GM19395 (cell line): ENCODE results near the gene TEAD3.
"Not testable (repeated sequence)": the region's sequence is repeated elsewhere in the genome, so short reads cannot be mapped to it uniquely, and the experiment has no call there.

Experiments
- ATAC-seq: cut with Tn5 transposase; IDR thresholded peaks from one replicate; pipeline ENCODE4 v1.9.1; 2021; ENCODE audit warnings: mild to moderate bottlenecking, moderate library complexity; ENCODE audit not compliant: unreplicated experiment

TEAD3 gene

DNA sequence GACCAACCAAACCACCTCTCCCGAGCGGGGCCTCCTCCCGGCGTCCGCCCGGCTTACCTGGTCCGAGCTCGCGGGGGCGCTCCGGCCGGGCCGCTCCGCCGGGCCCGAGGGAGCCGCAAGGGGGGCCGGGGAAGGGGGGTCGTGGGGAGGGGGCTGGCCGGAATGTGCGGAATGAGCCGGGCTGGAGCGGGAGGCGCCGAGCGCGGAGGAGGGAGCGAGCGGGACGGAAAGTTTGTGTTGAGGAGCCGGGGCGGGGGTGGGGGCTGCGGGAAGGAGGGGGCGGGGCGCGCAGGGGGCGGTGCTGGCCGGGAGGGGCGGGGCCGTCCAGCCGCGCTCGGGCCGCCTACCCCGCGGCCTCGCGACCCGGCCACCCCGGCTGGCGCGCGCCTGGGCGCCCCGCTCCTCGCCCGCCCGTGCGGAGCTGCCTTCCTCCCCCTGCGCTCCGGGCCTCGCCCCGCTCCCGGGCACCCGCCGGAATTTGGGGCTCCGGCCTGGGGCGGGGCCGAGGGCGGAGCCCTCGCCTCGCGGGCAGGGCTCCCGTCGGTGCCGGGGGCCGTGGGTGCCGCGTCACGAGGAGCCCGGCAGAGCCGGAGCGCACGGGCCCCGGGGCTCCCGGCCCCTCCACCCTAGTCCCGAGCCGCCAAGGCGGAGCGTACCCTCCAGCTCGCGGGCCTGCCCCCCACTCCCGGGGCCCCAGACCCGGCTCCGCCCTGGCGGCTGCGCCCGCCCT is at the start of gene TEAD3:
TEAD3 (minus strand) TSS at position 239 of the 730 bp plus-strand sequence.
- ATAC-seq, result no peak

- no peak for ATAC-seq
These were observed 48.0 kb upstream of the TEAD3 start for GRCh38 chr6:35544769-35545361.

- no peak for ATAC-seq
These were observed 46.7 kb upstream of the TEAD3 start for GRCh38 chr6:35543459-35544193.

GRCh38 chr6:35541836-35542235 is 45.0 kb upstream of the TEAD3 start:
- ATAC-seq, result no peak

GRCh38 chr6:35539223-35539622 is 42.3 kb upstream of the TEAD3 start:
- ATAC-seq, result no peak

DNA sequence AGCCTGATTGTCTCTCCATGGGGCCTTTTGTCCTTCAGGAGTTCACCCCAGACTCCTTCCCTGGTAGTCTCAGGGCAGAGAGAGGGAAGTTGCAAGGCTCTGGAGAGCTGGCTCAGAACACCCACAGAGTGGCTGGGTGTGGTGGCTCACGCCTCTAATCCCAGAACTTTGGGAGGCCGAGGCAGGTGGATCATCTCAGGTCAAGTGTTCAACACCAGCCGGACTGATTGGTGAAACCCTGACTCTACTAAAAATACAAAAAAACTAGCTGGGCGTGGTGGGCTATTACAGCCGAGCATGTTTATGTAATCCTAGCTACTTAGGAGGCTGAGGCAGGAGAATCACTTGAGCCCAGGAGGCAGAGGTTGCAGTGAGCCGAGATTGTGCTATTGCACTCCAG is 39.0 kb upstream of the TEAD3 start:
- ATAC-seq, result not testable (repeated sequence)

- ATAC-seq, result no peak
These were observed 37.7 kb upstream of the TEAD3 start for GRCh38 chr6:35534407-35535170.

GRCh38 chr6:35533981-35534380 is 37.1 kb upstream of the TEAD3 start:
- ATAC-seq, result no peak

GRCh38 chr6:35532126-35532525 is 35.2 kb upstream of the TEAD3 start:
- ATAC-seq, result no peak

DNA sequence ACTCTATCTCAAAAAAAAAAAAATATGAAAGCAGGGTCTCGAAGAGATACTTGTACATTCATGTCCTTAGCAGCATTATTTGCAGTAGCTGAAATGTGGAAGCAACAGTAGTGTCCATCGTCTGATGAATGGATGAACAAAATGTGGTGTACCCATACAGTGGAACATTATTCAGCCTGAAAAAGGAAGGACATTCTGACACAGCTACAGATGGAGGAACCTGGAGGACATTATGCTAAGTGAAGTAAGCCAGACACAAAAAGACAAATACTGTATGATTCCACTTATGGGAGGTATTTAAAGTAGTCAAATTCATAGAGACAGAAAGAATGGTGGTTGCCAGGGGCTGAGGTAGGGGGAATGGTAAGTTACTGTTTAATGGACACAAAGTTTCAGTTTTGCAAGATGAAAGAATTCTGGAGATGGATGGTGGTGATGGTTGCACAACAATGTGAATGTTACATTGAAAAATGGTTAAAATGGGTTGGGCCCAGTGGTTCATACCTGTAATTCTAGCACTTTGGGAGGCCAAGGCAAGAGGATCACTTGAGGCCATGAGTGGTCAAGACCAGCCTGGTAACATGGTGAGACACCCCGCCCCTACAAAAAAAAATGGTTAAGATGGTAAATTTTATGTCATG is 27.6 kb upstream of the TEAD3 start:
- ATAC-seq, result no peak

DNA sequence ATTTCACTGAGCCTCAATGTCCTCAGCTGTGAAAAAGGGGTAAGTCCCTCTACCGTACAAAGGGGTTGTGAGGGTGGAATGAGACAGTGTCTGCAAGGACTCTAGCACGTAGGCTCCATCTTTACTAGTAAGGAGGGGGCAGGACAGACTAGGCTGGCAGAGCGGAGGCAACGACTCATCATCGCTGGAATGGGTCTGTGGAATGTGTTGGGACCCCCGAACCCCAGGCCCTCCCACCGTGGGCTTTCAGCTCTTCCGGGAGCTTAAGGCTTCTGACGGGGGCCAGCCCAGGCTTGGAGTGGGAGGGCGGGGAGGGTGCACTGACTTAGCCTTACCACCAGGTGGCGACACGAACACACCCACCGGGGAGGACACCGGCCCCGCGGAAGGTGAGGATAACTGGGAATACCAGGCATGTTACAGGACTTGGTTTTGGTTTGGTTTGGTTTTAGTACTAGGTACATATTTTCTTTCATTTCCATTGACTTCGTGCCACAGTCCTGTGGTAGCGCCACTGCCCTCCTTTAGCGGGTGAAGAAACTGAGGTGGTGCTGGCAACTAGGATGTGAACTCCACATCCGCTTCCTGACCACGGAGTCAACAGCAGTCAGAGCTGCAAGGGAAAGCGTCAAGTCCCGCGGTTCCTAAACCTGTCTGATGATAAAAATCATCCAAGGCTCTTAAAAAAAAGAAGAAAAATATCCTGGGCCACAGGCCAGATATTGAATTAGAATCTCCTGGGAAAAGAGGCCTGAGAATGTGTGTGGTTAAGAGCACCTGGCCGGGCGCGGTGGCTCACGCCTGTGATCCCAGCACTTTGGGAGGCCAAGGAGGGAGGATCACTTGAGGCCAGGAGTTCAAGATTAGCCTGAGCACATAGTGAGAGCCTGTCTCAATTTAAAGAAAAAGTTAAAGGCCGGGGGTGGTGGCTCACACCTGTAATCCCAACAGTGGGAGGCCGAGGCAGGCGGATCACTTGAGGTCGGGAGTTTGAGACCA is 26.1 kb upstream of the TEAD3 start:
- no peak for ATAC-seq

- ATAC-seq, result no peak
These were observed 25.3 kb upstream of the TEAD3 start for GRCh38 chr6:35522151-35522550.

DNA sequence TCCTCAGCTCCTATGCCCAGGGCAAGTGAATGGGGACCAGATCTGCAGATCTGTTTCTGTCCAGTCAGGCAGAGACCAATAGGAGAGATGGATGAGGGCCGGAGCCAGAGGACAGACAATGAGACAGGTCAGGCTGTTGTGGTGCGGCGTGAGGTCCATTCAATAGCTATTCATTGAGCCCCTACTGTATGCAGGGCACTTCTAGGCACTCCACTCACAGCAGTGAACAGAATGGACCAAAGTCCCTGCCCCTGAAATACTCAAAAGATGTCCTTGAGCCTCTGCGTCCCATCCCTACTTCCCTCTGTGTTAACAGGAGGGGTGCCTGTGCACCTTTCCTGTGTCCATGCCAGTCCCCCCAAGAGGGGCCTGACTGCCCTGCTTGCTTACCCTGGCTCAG is 24.4 kb upstream of the TEAD3 start:
- ATAC-seq, result no peak

DNA sequence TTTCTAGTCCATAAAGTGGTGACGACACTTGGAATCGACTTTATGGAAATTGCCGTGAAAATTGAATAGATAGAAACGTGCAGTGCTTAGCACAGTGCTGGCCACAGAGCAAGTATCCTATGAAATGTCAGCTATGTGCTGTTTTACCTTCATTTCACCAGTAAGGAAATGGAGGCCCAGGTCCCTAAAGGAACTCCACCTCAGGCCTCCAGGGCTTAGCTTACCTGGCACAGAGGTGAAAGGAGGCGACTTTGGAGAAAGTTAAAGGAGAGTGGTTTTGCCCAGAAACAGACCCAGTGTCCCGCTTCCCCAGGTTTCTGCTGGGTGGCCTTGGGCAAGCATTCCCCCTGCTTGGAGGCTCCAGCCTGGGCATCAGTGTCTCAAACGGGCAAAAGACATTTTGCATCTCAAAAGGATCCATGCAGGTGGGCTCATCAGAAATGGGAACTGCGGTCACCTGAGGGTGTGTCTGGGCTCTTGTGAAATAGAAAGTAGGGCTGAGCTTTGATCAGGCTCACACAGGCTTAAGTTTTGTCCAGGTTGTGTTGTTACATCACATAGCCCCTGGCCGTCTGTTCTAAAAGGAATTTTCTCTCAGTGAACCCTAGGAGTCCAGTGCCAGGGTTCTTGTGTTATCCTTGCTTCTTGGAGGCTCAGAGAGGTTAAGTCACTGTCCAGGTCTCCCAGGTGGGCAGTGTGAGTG is 22.6 kb upstream of the TEAD3 start:
- no peak for ATAC-seq

DNA sequence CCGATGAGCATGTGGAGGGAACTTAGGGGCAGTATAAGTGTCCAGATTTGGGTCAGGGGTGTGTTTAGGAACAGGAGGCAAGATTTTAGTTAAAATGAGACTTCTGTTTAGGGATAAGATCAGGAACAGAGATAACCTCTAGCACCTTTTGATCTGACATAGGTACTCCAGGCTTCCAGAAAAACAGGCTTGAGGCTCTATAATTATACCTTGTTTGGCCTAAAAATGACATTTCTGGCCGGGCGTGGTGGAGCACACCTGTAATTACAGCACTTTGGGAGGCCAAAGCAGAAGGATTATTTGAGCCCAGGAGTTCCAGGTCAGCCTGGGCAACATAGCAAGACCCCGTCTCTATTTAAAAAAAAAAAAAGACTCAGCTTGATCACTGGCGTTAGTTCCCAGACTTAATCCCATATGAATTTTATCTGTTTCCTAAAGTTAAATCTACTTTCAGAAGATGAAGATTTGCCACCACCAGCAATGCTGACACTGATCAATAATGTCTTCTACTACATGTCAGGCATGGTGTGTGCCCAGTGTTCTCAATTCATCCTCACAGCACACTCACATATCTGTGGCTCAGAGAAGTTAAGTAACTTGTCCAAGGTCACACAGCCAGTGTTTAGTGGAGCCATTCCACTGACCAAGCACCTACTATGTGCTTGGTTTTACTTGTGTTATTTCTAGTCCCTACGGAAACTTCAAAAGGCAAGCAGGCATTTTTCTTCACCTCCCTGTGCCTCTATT is 21.9 kb upstream of the TEAD3 start:
- ATAC-seq, result no peak

DNA sequence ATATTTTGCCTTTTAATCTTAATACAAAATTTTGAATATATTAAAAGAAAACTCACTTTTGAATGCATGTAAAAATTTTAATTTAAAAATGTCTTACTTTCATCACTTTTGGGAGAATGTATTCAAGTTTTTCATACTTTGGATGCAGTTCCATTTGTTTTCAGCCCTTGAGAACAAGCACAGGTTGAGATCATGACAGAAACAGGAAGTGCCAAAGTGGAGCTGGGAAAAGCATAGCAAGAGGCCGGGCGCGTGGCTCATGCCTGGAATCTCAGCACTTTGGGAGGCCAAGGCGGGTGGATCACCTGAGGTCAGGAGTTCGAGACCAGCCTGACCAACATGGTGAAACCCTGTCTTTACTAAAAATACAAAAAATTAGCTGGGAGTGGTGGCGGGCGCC is 21.1 kb upstream of the TEAD3 start:
- ATAC-seq, result not testable (repeated sequence)

DNA sequence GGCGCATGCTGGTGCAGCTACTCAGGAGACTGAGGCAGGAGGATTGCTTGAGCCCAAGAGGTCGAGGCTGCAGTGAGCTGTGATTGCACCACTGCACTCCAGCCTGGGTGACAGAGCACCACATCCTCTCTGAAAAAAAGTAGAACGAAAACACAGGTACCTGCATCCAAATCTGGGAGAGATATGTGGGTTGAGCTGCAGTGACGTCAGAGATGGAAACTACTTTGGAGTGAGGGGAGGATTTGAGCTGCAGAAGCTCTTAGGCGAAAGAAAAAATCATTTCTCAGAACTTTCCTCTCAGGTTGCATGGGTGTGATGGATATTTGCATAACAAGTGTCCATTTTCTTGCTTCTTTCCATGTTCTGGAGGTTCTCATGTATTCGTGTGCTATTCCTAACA is 19.8 kb upstream of the TEAD3 start:
- ATAC-seq, result no peak

- ATAC-seq, result not testable (repeated sequence)
These were observed 19.1 kb upstream of the TEAD3 start for GRCh38 chr6:35515939-35516338.
